ENCODE data around the gene SORCS2.

DNA sequence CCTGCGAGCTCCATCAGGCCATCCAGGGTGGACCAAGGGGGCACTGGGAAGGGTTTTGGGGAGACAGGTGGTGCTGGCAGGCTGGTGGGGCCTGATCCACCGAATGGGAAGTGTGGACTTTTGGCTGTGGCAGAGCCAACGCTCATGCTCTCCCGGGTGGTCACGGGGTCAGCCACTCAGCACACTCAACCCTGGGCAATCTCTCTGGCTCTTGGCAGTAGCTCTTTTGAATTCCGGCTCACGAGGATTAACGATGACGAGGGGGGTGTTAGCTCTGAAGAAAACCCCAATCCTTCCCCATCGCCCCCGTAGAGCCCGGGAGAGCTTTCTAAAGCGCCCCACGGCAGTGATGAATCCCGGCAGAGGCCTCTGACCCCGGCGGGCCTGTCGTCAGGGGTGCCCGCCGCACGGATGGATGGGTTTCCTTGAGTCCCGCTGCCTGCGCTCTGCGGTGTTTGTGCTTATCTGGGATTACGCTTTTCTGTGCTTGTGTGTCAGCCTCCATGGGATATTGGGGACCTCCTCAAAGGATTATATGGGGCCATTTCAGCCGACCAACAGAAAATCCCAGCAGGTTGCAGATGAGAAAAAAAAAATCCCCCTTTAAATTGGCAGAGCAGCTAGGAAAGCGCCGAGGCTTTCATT lies 399.2 kb downstream of the SORCS2 start:
- TF ChIP-seq, protein P1, sequence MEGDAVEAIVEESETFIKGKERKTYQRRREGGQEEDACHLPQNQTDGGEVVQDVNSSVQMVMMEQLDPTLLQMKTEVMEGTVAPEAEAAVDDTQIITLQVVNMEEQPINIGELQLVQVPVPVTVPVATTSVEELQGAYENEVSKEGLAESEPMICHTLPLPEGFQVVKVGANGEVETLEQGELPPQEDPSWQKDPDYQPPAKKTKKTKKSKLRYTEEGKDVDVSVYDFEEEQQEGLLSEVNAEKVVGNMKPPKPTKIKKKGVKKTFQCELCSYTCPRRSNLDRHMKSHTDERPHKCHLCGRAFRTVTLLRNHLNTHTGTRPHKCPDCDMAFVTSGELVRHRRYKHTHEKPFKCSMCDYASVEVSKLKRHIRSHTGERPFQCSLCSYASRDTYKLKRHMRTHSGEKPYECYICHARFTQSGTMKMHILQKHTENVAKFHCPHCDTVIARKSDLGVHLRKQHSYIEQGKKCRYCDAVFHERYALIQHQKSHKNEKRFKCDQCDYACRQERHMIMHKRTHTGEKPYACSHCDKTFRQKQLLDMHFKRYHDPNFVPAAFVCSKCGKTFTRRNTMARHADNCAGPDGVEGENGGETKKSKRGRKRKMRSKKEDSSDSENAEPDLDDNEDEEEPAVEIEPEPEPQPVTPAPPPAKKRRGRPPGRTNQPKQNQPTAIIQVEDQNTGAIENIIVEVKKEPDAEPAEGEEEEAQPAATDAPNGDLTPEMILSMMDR (IDR thresholded peaks at IDR 0.05), result no peak
- TF ChIP-seq POLR2A (IDR thresholded peaks at IDR 0.05), result no peak
